MCF 10A (cell line): ENCODE results near the gene PIRT. TPM values are rescaled to one million over a fixed set of nuclear protein-coding genes. Genes with fewer than 3 reads are reported as not detected.

ENCODE experiments used
- BruUV-seq: library from RNA; stranded (reverse); fragments of 400-500 nt; replicated peaks from 2 replicates; lab custom pipeline; 2021; lab: Mats Ljungman, UMichigan
- CTCF ChIA-PET: fragments of 300-600 bp; sonication (Branson Sonifier 250); formaldehyde crosslinking; extraction: SDS; loops from one replicate; lab custom pipeline; 2021; ENCODE audit warnings: antibody characterized with exemption, inconsistent platforms; lab: Yijun Ruan, JAX
- POLR2A ChIA-PET: fragments of 300-600, 350-650 bp; sonication (Branson Sonifier 250); formaldehyde crosslinking; extraction: SDS; loops from one replicate; lab custom pipeline; 2020; ENCODE audit warnings: antibody characterized with exemption, inconsistent platforms; lab: Yijun Ruan, JAX
- DNase-seq: peaks from one replicate; pipeline ENCODE4 v3.0.0-alpha.2; 2018; ENCODE audit not compliant: unreplicated experiment
- H3K27ac Mint-ChIP-seq: one replicate; pipeline ENCODE4 v1.8.0; 2022; ENCODE audit warnings: mild to moderate bottlenecking, low read depth, mixed read lengths; ENCODE audit not compliant: unreplicated experiment
- H3K27me3 Mint-ChIP-seq: one replicate; pipeline ENCODE4 v1.8.0; 2022; ENCODE audit warnings: mixed read lengths; ENCODE audit not compliant: insufficient read depth, unreplicated experiment
- H3K36me3 Mint-ChIP-seq: one replicate; pipeline ENCODE4 v1.8.0; 2022; ENCODE audit warnings: mild to moderate bottlenecking, moderate library complexity, mixed read lengths; ENCODE audit not compliant: insufficient read depth, unreplicated experiment
- H3K4me1 Mint-ChIP-seq: one replicate; pipeline ENCODE4 v1.8.0; 2022; ENCODE audit warnings: mixed read lengths; ENCODE audit not compliant: insufficient read depth, unreplicated experiment
- H3K4me3 Mint-ChIP-seq: one replicate; pipeline ENCODE4 v1.8.0; 2022; ENCODE audit warnings: mild to moderate bottlenecking, moderate library complexity, mixed read lengths; ENCODE audit not compliant: unreplicated experiment
- H3K9me3 Mint-ChIP-seq: one replicate; pipeline ENCODE4 v1.8.0; 2022; ENCODE audit warnings: mixed read lengths; ENCODE audit not compliant: unreplicated experiment
- intact Hi-C: fragments of 100-400 bp; cut with micrococcal nuclease; formaldehyde crosslinking; loops from 2 replicates; pipeline ENCODE4 v1.14.1; 2022
- total RNA-seq: library from RNA; stranded (reverse); gene quantifications from 2 replicates; pipeline ENCODE4 v1.2.3, GENCODE V29; 2022
- TF ChIP-seq, protein P1 (sequence below): fragments of 200-600 bp; IDR thresholded peaks from one replicate; pipeline ENCODE4 v1.8.0; 2022; ENCODE audit warnings: antibody characterized with exemption, mild to moderate bottlenecking; ENCODE audit not compliant: unreplicated experiment

PIRT gene
- total RNA-seq, 1 experiment from 2014 or later = not detected

DNA sequence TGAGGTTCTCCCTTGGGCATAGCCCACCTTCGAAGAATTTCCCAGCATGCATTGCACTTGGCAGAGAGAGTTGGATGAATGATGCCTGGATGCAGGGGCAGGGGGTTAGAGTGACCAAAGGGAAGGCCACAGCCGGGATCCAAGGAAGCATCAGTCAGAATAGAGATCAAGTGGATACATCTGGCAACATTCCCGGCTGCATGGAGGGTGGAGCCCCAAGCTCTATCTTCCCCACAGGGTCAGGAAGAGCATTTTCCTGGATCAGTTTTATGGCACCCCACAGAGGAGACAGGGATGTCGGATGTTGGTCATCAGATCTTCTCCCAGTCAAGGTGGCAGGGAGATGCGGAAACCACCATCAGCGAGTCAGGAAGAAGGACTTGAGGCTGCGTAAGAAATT is 13.0 kb downstream of the PIRT start:
- TF ChIP-seq, protein P1, sequence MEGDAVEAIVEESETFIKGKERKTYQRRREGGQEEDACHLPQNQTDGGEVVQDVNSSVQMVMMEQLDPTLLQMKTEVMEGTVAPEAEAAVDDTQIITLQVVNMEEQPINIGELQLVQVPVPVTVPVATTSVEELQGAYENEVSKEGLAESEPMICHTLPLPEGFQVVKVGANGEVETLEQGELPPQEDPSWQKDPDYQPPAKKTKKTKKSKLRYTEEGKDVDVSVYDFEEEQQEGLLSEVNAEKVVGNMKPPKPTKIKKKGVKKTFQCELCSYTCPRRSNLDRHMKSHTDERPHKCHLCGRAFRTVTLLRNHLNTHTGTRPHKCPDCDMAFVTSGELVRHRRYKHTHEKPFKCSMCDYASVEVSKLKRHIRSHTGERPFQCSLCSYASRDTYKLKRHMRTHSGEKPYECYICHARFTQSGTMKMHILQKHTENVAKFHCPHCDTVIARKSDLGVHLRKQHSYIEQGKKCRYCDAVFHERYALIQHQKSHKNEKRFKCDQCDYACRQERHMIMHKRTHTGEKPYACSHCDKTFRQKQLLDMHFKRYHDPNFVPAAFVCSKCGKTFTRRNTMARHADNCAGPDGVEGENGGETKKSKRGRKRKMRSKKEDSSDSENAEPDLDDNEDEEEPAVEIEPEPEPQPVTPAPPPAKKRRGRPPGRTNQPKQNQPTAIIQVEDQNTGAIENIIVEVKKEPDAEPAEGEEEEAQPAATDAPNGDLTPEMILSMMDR = no peak
- no TSS peak for BruUV-seq
- DNase-seq = no peak
- no peaks in the 10 kb centered on the region for H3K9me3 Mint-ChIP-seq
- no peaks in the 10 kb centered on the region for H3K36me3 Mint-ChIP-seq
- peaks cover 25% of the 10 kb centered on the region for H3K27me3 Mint-ChIP-seq
- CTCF ChIA-PET = interaction anchor here (0.5 to 2.7 kb wide), 6 partner anchors 10 to 1272 kb away, joined by 3 to 12 read pairs (median 3); no protein-coding TSS in a partner anchor
- no peak overlapping the region for H3K27ac Mint-ChIP-seq
- H3K4me3 Mint-ChIP-seq = no peak overlapping the region
- H3K4me1 Mint-ChIP-seq = no peaks in the 10 kb centered on the region
- POLR2A ChIA-PET = no interaction called here
- intact Hi-C loops = no loop called here

DNA sequence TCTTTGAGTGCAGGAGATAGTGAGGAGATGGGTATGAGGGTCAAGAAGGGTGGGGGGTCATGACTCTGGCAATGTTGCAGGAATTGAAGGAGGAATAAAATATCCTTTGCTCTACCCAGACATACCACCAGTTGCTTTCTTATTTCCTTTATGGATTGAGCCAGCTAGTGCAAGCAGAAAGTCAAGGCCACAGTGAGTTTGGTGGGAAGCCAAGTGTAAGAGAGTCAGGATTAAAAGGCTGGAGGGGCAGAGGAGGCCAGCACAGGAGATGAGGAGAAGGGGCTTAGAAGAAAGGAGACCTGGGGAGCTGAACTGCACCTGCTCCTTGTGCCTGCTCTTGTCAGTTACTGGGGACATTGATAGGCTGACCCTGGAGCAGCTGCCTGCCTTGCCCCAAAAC is 16.1 kb downstream of the PIRT start:
- TF ChIP-seq, protein P1 = no peak
- no peak overlapping the region for H3K27ac Mint-ChIP-seq
- no peak for DNase-seq
- peaks cover 34% of the 10 kb centered on the region for H3K27me3 Mint-ChIP-seq
- ChIA-PET POLR2A (no interaction called here), CTCF (interaction anchor here (0.7 kb wide), 2 partner anchors 13 to 24 kb away, joined by 3 read pairs; no protein-coding TSS in a partner anchor)
- H3K9me3 Mint-ChIP-seq = no peaks in the 10 kb centered on the region
- BruUV-seq = no TSS peak
- H3K4me3 Mint-ChIP-seq = no peak overlapping the region
- no peaks in the 10 kb centered on the region for H3K36me3 Mint-ChIP-seq
- no peaks in the 10 kb centered on the region for H3K4me1 Mint-ChIP-seq
- intact Hi-C loops = no loop called here

DNA sequence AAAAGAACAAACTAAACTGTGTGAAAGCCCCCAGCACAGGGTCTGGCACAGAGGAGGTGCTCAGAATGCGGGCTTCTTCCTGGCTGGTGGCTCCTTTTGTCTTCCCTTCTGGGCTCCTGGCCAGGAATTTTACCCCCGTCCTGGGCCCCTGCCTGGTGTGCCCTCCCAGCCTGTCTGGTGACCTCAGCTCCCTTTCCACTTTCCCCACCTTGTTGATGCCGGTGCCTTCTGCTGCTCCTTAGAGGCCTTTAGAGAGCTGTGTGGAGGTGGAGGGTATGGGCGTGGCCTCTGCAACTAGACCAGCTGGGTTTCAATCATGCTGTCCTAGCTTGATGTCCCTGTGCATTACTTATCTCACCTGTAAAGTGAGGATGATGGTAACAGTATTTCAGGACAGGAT is 16.8 kb downstream of the PIRT start:
- Mint-ChIP-seq H3K9me3 (no peaks in the 10 kb centered on the region), H3K4me3 (no peak overlapping the region), H3K27me3 (peaks cover 34% of the 10 kb centered on the region), H3K36me3 (no peaks in the 10 kb centered on the region), H3K4me1 (no peaks in the 10 kb centered on the region), H3K27ac (no peak overlapping the region)
- TF ChIP-seq, protein P1 = no peak
- DNase-seq = no peak
- ChIA-PET POLR2A (no interaction called here), CTCF (interaction anchor here (1.4 kb wide), 1 partner anchor 48 kb away, joined by 5 read pairs; no protein-coding TSS in a partner anchor)
- no TSS peak for BruUV-seq
- intact Hi-C loops = no loop called here

DNA sequence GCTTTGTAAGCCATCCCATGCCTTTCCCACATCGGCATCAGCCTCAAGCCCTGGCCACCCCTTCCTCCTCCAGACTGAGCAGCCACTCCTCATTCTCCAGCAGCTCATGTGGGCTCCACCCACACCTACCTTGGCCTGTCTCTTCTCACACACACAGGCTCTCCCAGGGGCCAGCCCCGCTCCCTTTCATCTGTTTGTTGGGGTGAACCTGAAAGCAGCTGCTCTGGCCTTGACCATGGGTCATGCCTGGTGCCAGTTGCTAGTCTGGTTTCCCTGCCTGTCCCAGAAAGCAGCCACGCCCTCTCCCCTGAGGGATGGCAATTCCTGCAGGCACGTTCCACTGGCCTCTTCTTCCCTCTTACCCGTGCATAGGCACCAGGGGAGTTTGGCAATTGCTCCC is 22.6 kb downstream of the PIRT start:
- intact Hi-C loops = no loop called here
- no peaks in the 10 kb centered on the region for H3K36me3 Mint-ChIP-seq
- no peak for DNase-seq
- H3K27ac Mint-ChIP-seq = no peak overlapping the region
- BruUV-seq = no TSS peak
- H3K4me1 Mint-ChIP-seq = no peaks in the 10 kb centered on the region
- ChIA-PET POLR2A (no interaction called here), CTCF (interaction anchor here (0.7 kb wide), 1 partner anchor 230 kb away, joined by 3 read pairs; no protein-coding TSS in a partner anchor)
- peaks cover 28% of the 10 kb centered on the region for H3K27me3 Mint-ChIP-seq
- no peaks in the 10 kb centered on the region for H3K9me3 Mint-ChIP-seq
- no peak overlapping the region for H3K4me3 Mint-ChIP-seq
- TF ChIP-seq, protein P1 = no peak
